ENCODE results near the gene RNASEH1. TPM values are rescaled to one million over a fixed set of nuclear protein-coding genes. Genes with fewer than 3 reads are reported as not detected.

RNASEH1 gene
- total RNA-seq, 3 donors from 2014 or later (not counting 1 experiment from before 2014, with no cell fraction given) = 25.6 to 30.6 (median 26.3) TPM

- H3K27me3 ChIP-seq (ENCODE audit: control insufficient read depth, insufficient read depth, low read length) = no peaks in the 10 kb centered on the region
- H3K27ac ChIP-seq (ENCODE audit: low read length) = no peak overlapping the region
- Mint-ChIP-seq H3K36me3 (no peaks in the 10 kb centered on the region), H3K4me3 (peak overlapping the region; percentile 70), H3K9me3 (no peaks in the 10 kb centered on the region), H3K4me1 (no peaks in the 10 kb centered on the region), H3K27me3 (ENCODE audit: low read depth in 2 of 2) (no peaks in the 10 kb centered on the region), H3K27ac (no peak overlapping the region)
- TF ChIP-seq CTCF (IDR thresholded peaks at IDR 0.05) = no peak
- no peaks in the 10 kb centered on the region for H3K9me3 ChIP-seq (ENCODE audit: control insufficient read depth, insufficient read depth, low read length)
- WGBS (ENCODE audit: insufficient coverage) = 72% methylated on average over 27 of the region's 44 CpGs
- no peak overlapping the region for H3K4me3 ChIP-seq (ENCODE audit: low read length)
- intact Hi-C loops (cut with micrococcal nuclease) = no loop called here
- peak in 1 of 3 donors; percentile 68 for ATAC-seq
- H3K4me1 ChIP-seq (ENCODE audit: control insufficient read depth, insufficient read depth, low read length) = no peaks in the 10 kb centered on the region
- H3K36me3 ChIP-seq (ENCODE audit: control insufficient read depth, insufficient read depth, low read length) = no peaks in the 10 kb centered on the region
- peak in 1 of 2 donors; percentile 58 for DNase-seq
Measured at GRCh38 chr2:3604991-3605961, 47.1 kb upstream of the RNASEH1 start.

GRCh38 chr2:3604207-3604877 is 46.2 kb upstream of the RNASEH1 start:
- DNase-seq (no peak), ATAC-seq (no peak)
- no peak overlapping the region for H3K27ac Mint-ChIP-seq
- Histone ChIP-seq H3K27me3 (ENCODE audit: control insufficient read depth, insufficient read depth, low read length) (no peaks in the 10 kb centered on the region), H3K27ac (ENCODE audit: low read length) (no peak overlapping the region), H3K4me1 (ENCODE audit: control insufficient read depth, insufficient read depth, low read length) (no peaks in the 10 kb centered on the region), H3K36me3 (ENCODE audit: control insufficient read depth, insufficient read depth, low read length) (no peaks in the 10 kb centered on the region), H3K9me3 (ENCODE audit: control insufficient read depth, insufficient read depth, low read length) (no peaks in the 10 kb centered on the region), H3K4me3 (ENCODE audit: low read length) (no peak overlapping the region)
- intact Hi-C loops (cut with micrococcal nuclease) = no loop called here
- no peaks in the 10 kb centered on the region for H3K36me3 Mint-ChIP-seq
- H3K9me3 Mint-ChIP-seq = no peaks in the 10 kb centered on the region
- no peak overlapping the region for H3K4me3 Mint-ChIP-seq
- 91% methylated on average over 16 of the region's 16 CpGs for WGBS (ENCODE audit: insufficient coverage)
- no peaks in the 10 kb centered on the region for H3K4me1 Mint-ChIP-seq
- no peak for TF ChIP-seq CTCF (IDR thresholded peaks at IDR 0.05)
- H3K27me3 Mint-ChIP-seq (ENCODE audit: low read depth in 2 of 2) = no peaks in the 10 kb centered on the region

- Histone ChIP-seq H3K4me3 (ENCODE audit: low read length) (no peak overlapping the region), H3K4me1 (ENCODE audit: control insufficient read depth, insufficient read depth, low read length) (no peaks in the 10 kb centered on the region), H3K27ac (ENCODE audit: low read length) (no peak overlapping the region), H3K27me3 (ENCODE audit: control insufficient read depth, insufficient read depth, low read length) (no peaks in the 10 kb centered on the region), H3K9me3 (ENCODE audit: control insufficient read depth, insufficient read depth, low read length) (no peaks in the 10 kb centered on the region), H3K36me3 (ENCODE audit: control insufficient read depth, insufficient read depth, low read length) (no peaks in the 10 kb centered on the region)
- intact Hi-C loops (cut with micrococcal nuclease) = no loop called here
- Mint-ChIP-seq H3K27me3 (ENCODE audit: low read depth in 2 of 2) (no peaks in the 10 kb centered on the region), H3K36me3 (no peaks in the 10 kb centered on the region), H3K27ac (no peak overlapping the region), H3K9me3 (no peaks in the 10 kb centered on the region), H3K4me3 (no peak overlapping the region), H3K4me1 (no peaks in the 10 kb centered on the region)
- TF ChIP-seq CTCF (IDR thresholded peaks at IDR 0.05) = no peak
- ATAC-seq (no peak), DNase-seq (no peak)
- 90% methylated on average over 19 of the region's 19 CpGs for whole genome bisulfite sequencing (ENCODE audit: insufficient coverage)
Measured at GRCh38 chr2:3603536-3604206, 45.5 kb upstream of the RNASEH1 start.

Data from natural killer cell (primary cell).